Stimulated activated CD8-positive, alpha-beta memory T cell treated with anti-CD3 and anti-CD28 coated beads, Interleukin-4, amount 100 ng/mL, for 1 hour (primary cell): ENCODE measurements around the gene CDKN1C.

Experiments
- DNase-seq, 2 donors: peaks; one replicate each; pipeline ENCODE4 v3.0.0-alpha.2; 2020; ENCODE audit warnings: low read depth in 2 of 2, low spot score in 1 of 2

Gene CDKN1C

DNA sequence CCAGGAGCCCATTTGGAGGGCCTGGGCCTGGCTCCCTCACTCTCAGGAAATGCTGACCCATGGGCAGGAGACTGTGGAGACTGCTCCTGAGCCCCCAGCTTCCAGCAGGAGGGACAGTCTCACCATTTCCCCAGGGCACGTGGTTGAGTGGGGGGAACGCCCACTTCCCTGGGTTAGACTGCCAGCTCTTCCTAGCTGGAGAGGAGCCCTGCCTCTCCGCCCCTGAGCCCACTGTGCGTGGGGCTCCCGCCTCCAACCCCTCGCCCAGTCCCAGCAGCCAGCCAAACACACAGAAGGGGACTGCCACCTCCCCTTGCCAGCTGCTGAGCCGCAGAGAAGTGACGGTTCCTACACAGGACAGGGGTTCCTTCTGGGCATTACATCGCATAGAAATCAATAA is 37.1 kb downstream of the CDKN1C start:
- DNase-seq = no peak

DNA sequence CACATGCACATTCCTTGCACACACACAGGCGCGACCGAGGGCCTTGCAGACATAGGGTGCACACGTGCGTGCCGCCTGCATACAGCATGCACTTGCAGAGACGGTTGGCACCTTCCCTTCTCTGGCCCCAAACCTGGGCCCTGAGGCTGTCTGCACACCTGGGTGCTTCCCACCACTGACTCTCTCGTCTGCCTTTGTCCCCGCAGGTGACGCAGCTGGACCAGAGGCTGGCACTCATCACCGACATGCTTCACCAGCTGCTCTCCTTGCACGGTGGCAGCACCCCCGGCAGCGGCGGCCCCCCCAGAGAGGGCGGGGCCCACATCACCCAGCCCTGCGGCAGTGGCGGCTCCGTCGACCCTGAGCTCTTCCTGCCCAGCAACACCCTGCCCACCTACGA is 38.0 kb downstream of the CDKN1C start:
- DNase-seq = no peak

DNA sequence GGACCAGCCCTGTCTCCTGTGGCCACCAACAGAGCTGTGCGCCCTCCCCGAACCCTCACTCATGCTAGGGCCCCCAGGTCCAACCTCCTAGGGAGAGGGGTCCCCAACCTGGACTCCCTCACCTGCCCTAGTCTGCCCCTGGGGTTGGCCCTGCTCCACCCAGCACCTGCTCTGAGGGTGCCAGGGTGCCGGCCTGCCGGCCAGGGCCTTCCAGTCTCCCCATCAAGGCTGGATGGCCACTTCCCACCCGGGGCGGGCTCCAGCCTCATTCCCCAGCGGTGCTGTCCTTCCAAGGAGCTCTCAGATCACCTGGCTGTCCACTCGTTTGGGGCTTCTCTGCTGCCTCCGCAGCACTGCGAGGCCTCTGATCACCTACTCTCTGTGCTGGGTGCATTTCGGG is 39.1 kb downstream of the CDKN1C start:
- DNase-seq = no peak

DNA sequence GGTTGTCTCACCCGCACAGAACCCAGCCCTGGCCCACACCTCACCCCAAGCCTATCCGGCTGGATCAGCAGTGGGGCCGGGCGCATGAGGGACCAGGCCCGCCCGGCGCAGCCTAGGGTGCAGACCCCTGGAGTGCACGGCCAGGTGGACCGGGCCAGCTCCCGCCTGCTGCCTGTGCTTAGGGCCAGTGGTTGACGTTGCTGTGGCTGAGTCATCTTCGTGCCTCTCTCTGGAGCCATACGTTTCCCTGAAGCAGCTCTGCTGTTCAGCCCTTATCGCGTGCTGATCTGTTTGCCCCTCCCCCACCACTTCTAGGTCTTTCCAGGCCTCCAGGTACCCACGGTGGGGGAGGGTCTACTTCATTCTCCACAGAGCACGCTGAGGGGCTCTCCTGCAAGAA is 39.5 kb downstream of the CDKN1C start:
- no peak for DNase-seq

DNA sequence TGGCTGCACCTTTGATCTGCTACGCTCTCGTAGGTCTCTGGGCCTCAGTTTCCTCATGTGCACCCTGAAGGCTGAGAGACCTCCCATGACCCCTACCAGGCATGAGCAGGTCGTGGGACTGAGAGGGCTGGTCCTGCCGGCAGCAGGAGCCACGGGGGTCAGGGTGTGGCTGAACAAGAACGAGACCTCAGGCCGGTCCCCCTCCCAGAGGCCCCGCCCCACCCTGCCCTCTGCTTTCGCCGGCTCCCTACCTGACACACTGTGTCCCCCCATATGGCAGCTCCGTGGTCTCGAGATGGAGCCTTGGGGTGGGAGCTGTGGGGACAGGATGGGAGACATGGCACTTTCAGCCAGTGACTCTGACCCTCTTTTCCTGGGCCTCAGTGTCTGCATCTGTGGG is 40.6 kb downstream of the CDKN1C start:
- DNase-seq = no peak

DNA sequence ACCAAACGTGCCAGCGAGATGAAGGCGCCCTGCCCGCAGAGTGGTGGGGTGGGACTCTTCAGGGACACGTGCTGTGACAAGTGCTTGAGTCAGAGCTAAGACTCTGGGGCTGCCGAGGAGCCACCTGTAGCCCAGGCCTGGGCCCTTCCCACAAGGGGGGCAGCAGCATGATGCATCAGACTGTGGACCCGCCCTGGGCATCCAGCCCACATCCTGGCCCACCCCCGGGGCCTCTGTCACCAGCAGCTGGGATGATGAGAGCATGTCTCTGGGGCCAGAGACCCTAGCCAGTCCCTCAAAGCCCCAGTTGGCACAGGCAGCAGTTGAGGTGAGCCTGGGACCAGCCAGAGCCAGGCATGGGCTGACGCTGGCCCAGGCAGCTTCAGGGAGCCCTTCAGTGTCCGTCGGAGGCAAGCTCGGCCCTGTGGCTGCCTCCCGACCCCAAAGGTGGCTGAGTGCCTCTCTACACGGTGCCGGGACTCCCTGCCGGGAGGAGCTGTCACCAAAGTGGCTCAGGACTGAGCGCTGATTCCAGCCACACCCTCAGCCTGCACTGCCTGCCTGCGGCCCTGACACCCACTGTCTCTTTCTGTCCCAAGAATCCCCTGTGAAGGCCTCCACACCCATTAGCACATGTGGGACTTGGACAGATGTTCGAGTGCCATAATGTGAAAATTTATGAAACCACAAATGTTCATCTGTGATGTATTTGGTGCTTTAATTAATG is 41.3 kb downstream of the CDKN1C start:
- DNase-seq = no peak

DNA sequence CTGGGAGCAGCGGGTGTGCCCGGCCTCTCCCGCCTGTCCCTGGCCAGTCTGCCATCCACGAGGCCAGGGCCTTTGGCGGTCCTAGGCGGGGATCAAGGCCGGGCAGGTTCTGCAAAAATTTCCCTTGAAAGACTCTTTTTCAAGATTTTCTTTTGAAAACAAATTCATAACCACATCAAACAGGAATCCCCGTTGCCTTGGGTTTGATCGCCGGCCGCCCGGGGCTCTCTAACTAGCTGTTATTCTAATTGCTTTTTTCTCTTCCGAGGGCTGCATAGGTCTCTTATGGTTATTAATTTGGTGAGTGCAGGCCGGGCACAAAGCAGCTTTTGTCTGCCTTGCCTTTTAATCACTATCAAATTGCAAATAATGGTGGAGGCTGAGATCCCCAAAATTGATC is 42.0 kb downstream of the CDKN1C start:
- no peak for DNase-seq

DNA sequence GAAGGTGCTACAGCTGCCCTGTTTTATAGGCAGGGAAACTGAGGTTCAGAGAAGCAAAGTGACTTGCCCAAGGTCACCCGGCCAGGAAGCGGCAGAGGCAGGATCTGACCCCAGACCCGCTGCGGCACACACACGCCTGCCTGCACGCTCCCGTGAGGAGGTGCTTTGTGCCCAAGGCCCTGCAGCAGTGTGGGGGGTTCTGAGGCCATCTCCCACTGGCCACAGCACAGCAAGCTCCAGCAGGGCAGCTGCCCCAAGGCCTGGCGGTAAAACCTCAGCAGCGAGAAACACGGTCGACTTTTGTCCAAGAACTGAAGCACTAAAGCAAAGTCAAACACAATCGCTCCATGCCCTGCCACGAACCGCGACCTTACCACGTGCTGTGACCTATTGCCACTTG is 42.7 kb downstream of the CDKN1C start:
- DNase-seq = no peak

DNA sequence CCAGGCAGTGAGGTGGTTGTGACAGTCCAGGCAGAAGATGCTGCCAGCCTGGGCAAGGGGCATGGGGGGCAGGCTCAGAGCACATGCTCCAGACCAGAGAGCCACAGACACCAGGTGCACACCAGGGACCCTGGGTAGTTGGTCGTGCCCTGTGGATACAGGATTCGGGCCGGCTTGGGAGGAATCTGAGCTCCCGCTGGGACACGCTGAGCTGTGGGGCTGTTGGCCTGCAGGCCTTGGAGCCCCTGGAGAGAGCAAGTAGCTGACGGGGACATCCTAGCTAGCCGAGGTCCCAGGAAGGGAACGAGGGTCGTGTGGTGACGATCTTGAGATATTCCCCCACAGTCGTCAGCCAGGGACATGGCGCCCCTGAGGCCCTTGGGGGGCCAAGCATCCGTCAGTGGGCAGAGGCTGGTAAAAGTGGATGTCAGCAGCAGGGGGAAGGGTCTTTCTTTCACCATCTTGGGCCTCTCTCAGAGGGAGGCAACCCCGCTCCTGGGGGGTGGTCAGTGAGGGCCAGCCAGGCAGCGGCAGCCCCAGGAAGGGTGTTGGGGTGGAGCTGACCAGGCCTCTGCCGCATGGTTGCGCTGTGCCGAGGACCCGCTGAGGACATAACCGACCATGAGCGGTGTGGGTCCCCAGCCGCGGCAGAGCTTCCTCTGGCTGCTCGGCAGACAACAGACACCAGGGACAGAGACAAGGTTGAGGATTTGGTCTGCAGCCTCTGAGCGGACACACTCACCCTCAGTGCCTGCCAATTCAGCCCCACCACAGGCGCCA is 44.0 kb downstream of the CDKN1C start:
- no peak for DNase-seq

DNA sequence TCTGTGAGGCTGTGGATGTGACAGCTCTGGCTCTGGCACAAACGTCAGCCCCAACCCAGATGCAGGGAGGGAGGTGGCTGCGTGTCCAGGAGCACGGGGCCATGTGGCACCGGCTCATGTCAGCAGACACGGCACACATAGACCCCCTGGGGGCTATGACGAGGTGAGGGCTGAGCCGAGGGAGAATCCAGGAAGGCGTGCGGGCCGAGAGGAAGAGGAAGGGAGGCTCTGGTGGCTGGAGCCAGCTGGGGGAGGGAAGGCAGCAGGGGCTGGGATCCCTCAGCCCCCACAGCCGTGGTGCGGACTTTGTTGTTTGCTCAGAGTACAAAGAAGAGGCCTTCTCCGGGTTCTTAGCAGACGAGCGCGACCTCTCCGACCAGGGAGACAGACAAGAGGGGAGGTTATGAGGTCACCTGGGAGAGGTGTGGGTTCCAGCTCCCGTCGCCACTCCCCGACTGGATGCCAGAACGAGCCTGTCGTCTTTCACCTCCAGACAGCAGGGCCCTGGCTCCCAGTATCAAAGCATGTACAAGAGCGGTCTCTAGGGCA is 46.1 kb downstream of the CDKN1C start:
- no peak for DNase-seq

DNA sequence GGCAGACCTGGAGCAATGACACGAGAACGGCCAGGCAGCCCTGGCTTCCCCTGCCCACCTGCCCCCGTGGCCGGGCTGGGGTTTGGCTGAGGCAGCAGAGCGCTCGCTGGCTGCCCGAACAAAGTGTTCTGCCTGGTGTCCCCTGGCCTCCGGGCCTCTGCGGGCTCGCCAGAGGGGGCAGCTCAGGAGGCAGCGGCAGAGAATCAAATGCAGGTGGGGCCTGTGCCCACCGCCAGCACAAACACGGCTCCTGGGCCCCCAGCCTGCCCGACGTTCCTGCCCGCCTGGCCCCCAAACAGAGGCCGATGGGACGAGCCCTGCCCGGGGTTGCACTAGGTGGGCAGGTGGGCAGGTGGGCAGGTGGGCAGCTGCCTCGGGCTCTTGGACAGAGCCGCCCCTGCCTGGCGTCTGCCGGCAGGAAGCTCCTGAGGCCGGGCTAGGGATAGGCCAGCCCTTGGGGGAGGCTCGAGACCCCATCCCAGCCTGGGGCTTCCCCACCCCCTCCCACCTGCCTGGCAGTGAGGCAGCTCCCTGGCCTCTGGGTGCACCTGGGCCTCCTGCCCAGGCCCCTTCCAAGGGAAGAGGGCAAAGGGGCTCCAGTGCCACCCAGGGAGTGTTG is 46.8 kb downstream of the CDKN1C start:
- no peak for DNase-seq

DNA sequence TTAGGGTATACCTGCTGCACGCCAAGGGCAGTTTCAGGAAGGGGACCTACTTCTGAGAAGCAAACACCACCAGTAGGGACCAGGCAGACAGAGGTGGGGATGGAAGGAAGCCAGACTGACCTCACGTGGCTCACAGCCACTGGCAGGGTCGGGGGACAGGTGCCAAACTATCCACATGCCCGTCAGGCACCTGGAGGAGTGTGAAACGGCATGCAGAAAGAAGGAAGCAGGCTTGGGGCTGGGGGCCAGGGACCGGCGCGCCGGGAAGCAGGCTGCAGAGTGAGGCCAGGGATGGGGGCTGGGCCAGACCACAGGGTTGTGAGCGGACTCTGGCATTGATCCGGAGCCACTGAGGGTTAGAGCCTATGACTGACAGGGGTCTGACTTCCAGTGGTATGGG is 47.5 kb downstream of the CDKN1C start:
- DNase-seq = no peak

DNA sequence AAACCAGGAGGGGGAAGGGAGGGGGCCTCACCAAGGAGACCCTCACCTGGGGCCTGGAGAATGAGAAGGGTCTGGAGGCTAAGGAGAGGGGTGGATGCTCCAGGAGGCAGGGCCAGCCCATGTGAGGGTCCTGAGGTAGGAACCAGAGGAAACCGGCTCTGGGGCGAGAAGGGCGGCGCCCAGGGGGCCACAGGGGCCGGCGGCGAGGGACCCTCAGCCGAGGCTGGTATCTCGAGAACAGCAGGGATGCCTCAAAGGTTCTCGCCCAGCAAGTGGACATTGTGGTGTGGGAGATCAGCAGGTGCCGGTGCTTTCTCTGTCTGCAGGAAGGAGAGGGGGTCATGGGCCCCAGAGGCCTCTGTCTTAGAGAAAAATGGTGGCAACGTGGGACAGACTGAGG is 47.9 kb downstream of the CDKN1C start:
- no peak for DNase-seq

DNA sequence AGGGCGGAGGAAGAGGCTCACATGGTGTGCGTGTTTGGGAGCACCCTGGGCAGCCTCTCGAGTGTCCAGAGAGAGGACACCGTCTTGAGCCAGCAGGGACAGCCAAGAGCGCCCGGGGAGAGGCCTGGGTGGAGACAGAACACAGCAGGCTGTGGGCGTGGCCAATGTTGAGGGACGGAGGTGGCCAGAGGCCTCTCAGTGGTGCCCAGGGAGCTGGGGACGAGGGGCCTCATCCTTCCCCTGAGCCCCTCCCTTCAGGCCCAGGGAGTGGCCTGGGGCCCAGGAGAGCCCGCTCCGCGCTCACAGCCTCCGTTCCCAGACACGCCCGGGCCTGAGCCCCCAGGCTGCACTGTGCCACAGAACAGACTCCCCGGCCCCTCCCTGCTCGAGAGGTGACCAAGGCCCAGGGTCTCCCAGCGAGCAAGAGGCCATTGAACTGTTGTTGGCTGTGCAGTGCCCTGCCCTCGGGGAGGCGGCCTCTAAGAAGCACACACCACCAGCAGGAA is 48.4 kb downstream of the CDKN1C start:
- no peak for DNase-seq

DNA sequence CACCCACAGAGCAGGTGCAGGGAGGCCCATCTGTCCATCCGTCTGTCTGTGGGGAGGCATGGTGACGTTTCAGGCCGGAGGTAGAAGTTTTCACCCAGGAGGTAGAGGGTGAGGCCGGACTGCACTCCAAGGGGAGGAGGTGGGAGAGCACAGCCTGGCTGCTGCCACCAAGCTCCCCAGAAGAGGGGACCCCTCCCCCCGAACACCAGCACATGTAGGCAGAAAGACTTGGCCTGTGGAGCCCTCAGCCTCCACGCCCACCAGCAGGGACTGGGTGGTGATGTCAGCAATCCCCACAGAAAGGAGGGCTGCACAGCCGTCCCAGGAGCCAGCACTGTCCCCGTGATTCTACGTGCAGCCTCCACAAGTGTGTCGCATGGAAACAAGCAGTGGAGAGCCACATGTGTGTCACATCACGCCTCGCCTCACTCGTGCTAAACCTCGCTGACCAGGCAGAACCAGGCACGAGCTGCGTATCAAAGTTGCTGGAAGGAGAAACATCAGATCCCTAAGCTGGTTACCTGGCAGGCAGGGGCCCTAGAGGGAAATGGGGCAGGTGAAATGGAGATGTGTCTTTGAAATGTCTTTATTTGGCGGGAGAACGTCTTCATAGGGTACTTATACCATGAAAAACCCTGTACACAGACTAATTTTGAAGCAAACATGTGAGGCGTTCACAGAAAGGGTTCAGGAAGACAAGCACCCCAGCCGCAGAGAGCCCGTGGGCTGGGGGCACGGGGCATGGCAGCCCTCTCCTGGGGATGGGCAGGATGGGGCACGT is 49.1 kb downstream of the CDKN1C start:
- no peak for DNase-seq

DNA sequence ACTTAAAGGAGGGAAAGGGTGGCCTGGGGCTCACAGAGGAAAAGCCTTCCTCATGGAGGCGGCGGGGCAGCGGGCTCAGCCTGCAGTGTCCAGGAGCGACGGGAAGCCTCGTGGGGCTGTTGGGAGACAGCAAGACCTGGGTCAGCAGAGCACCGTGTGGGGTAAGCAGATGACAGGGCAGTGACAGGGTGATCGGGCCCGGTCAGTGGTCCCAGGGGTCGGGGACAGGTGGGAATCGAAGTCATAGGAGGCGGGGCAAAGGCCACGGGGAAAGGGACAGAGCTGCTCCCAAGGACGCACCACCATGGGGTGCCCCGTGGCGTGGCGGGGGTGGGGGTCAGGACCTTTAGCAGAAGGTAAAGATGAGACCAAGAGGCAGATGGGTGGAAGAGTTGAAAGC is 49.8 kb downstream of the CDKN1C start:
- no peak for DNase-seq

DNA sequence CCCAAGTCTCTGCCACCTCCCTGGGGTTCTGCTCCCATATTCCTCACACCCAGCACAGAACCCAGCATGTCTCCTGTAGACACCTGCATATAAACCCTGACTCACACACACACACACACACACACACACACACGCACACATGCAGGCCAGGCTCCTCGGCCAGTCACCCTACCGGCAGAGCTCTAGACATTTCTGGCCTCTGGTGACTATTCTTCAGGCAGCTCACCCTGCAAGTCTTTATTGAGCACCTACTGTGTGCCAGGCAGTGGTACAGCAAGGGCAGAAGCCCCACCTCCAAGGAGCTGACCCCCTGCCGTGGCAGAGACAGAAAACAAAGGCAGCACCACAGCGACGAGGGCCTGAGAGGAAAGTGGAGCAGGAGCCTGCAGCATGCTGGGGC is 50.3 kb downstream of the CDKN1C start:
- no peak for DNase-seq

DNA sequence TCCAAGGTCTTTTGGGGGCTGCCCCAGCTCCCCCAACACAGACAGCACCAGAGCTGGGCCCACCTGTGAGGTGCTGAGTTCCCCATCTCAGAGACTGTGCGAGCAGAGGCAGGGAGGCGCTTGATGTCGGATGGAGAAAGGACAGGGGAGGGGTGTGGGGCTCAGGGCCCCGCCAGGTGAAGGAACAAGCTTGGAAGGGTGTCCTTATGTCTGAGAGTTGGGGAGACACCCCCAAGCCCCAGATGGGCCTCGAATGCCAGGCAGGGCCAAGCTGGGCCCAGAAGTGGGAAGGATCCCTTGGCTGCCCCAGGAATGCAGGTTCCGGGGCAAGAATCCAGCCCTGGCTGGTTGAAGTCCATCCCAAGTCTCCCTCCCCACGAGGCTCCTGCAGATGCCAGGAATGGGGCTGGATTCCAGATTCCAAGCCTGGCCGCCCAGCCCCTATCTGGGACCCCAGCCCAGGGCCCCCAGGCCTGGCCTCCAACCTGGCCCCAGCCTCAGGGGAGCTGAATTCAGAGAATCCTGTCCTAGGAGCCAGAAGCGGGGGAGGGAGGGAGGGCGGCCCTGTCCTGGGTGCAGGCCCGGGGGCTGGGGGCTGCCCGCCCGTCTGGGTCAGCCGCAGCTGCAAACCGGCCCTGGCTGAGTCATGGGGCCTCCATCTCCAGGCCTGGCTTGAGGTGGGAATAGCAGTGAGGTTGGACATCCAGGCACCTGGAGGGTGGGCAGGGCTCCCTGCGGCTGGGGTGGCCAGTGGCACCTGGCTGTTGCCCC is 50.9 kb downstream of the CDKN1C start:
- DNase-seq = no peak

DNA sequence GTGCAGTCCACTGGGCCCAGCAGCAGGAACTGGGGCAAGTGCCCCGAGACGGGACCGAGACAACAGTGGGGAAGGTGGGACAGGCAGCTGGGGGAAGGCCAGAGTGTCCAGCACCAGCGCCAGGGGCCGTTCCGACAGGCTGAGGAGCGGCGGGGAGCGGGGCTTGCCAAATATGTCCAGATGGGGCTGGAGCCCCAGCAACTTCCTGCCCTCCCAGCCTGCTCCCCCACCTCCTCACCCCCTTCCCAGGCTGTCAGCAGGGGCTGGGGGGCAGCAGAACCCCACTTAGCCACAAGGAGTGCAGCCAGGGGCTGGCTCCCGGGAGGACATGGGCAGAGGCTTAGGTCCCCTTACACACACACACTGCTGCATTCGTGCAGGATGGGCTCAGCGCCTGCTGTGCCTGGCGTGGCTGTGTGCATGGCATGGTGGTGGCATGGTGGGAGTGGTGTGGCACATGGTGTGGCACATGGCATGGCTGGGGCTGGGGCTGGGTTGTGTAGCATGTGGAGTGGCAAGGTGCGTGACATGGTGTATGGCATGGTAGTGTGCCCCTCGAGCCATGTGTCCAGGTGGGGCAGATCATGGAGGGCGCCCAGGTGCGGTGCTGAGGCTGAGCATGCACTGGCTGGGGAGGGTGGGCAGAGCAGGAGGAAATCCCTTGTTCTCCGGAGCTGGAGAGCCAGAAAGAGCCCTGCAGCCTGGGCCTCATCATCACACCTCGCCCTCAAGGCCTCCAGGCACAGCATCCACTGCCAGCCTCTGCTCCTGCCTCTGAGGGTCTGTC is 51.7 kb downstream of the CDKN1C start:
- DNase-seq = no peak
